H9 (cell line): ENCODE measurements around the gene SOD3. TPM values are rescaled to one million over a fixed set of nuclear protein-coding genes. Genes with fewer than 3 reads are reported as not detected.

ENCODE experiments used
- DNase-seq: peaks from one replicate; pipeline ENCODE4 v3.0.0-alpha.2; 2017
- H2AFZ ChIP-seq: one replicate; pipeline ENCODE4 v1.6.1; 2013; ENCODE audit warnings: mild to moderate bottlenecking, low read length, control low read depth, moderate library complexity
- H2AK5ac ChIP-seq: 2 replicates; pipeline ENCODE4 v1.6.1; 2013; ENCODE audit warnings: low read length, control low read depth, mixed read lengths; ENCODE audit not compliant: insufficient read length
- H2BK120ac ChIP-seq: one replicate; pipeline ENCODE4 v1.6.1; 2013; ENCODE audit warnings: low read depth, mild to moderate bottlenecking, low read length, control low read depth, inconsistent platforms; ENCODE audit not compliant: poor library complexity, severe bottlenecking
- H2BK12ac ChIP-seq: 2 replicates; pipeline ENCODE4 v1.6.1; 2013; ENCODE audit warnings: low read length, control low read depth, mixed read lengths, low read depth; ENCODE audit not compliant: insufficient read length
- H2BK15ac ChIP-seq: 2 replicates; pipeline ENCODE4 v1.6.1; 2013; ENCODE audit warnings: low read depth, low read length, control low read depth
- H2BK20ac ChIP-seq: one replicate; pipeline ENCODE4 v1.6.1; 2013; ENCODE audit warnings: low read depth, mild to moderate bottlenecking, low read length, control low read depth, inconsistent platforms; ENCODE audit not compliant: poor library complexity, severe bottlenecking
- H2BK5ac ChIP-seq: 2 replicates; pipeline ENCODE4 v1.6.1; 2013; ENCODE audit warnings: low read length, control low read depth, mixed read lengths; ENCODE audit not compliant: insufficient read length
- H3K14ac ChIP-seq: 2 replicates; pipeline ENCODE4 v1.6.1; 2013; ENCODE audit warnings: low read length, control low read depth; ENCODE audit not compliant: insufficient read depth
- H3K18ac ChIP-seq: 2 replicates; pipeline ENCODE4 v1.6.1; 2013; ENCODE audit warnings: low read depth, mild to moderate bottlenecking, mixed read lengths, low read length, control low read depth; ENCODE audit not compliant: insufficient read length
- H3K23ac ChIP-seq: 2 replicates; pipeline ENCODE4 v1.6.1; 2013; ENCODE audit warnings: low read length, control low read depth, mixed read lengths, low read depth; ENCODE audit not compliant: insufficient read length
- H3K23me2 ChIP-seq: 2 replicates; pipeline ENCODE4 v1.6.1; 2013; ENCODE audit warnings: low read depth, mild to moderate bottlenecking, mixed read lengths, low read length, control low read depth; ENCODE audit not compliant: insufficient read length, poor library complexity, severe bottlenecking
- H3K27ac ChIP-seq: 2 replicates; pipeline ENCODE4 v1.5.1; 2013; ENCODE audit warnings: low read length, control low read depth, mixed read lengths, low read depth; ENCODE audit not compliant: insufficient read length
- H3K27me3 ChIP-seq: 2 replicates; pipeline ENCODE4 v1.6.1; 2013; ENCODE audit warnings: low read length, control low read depth, inconsistent platforms; ENCODE audit not compliant: insufficient read depth
- H3K4ac ChIP-seq: 2 replicates; pipeline ENCODE4 v1.6.1; 2013; ENCODE audit warnings: low read depth, mild to moderate bottlenecking, control low read depth, inconsistent platforms, low read length, moderate library complexity
- H3K4me1 ChIP-seq: 2 replicates; pipeline ENCODE4 v1.6.1; 2013; ENCODE audit warnings: low read length, control low read depth, inconsistent platforms; ENCODE audit not compliant: insufficient read depth
- H3K4me2 ChIP-seq: 2 replicates; pipeline ENCODE4 v1.6.1; 2013; ENCODE audit warnings: low read length, control low read depth, mixed read lengths; ENCODE audit not compliant: insufficient read length, insufficient read depth
- H3K56ac ChIP-seq: 2 replicates; pipeline ENCODE4 v1.6.1; 2013; ENCODE audit warnings: low read depth, mild to moderate bottlenecking, mixed read lengths, low read length, control low read depth; ENCODE audit not compliant: insufficient read length
- H3K79me1 ChIP-seq: 2 replicates; pipeline ENCODE4 v1.6.1; 2013; ENCODE audit warnings: low read depth, mild to moderate bottlenecking, moderate library complexity, low read length, control low read depth, inconsistent platforms; ENCODE audit not compliant: insufficient read depth, poor library complexity, severe bottlenecking
- H3K79me2 ChIP-seq: 2 replicates; pipeline ENCODE4 v1.6.1; 2013; ENCODE audit warnings: low read length, control low read depth, inconsistent platforms; ENCODE audit not compliant: insufficient read depth
- H3K9ac ChIP-seq: 2 replicates; pipeline ENCODE4 v1.6.1; 2013; ENCODE audit warnings: low read length, control low read depth, mixed read lengths; ENCODE audit not compliant: insufficient read length; ENCODE audit errors: extremely low read depth
- H3K9me3 ChIP-seq: one replicate; pipeline ENCODE4 v1.6.1; 2013; ENCODE audit warnings: low read depth, low read length, inconsistent platforms; ENCODE audit not compliant: control insufficient read depth
- H3T11ph ChIP-seq: one replicate; pipeline ENCODE4 v1.6.1; 2013; ENCODE audit warnings: mild to moderate bottlenecking, low read length, control low read depth, inconsistent platforms
- H4K20me1 ChIP-seq: one replicate; pipeline ENCODE4 v1.6.1; 2013; ENCODE audit not compliant: control insufficient read depth, insufficient read length, insufficient read depth
- H4K5ac ChIP-seq: 2 replicates; pipeline ENCODE4 v1.6.1; 2013; ENCODE audit warnings: low read depth, mild to moderate bottlenecking, mixed read lengths, low read length, control low read depth; ENCODE audit not compliant: insufficient read length
- H4K8ac ChIP-seq: replicated peaks from 2 replicates; pipeline ENCODE4 v1.6.1; 2013; ENCODE audit warnings: low read length, control low read depth, mixed read lengths, low read depth; ENCODE audit not compliant: insufficient read length
- H4K91ac ChIP-seq: 2 replicates; pipeline ENCODE4 v1.6.1; 2013; ENCODE audit warnings: low read depth, mild to moderate bottlenecking, moderate library complexity, mixed read lengths, low read length, control low read depth; ENCODE audit not compliant: insufficient read length
- H3K27ac Mint-ChIP-seq, 3 experiments: 2 replicates in 2 of 3; 3 replicates in 1 of 3; pipeline ENCODE4 v1.8.0; 2020 to 2021; ENCODE audit warnings: mixed read lengths in 3 of 3, mild to moderate bottlenecking in 1 of 3, moderate library complexity in 1 of 3
- H3K27me3 Mint-ChIP-seq: 2 replicates; pipeline ENCODE4 v1.8.0; 2021; ENCODE audit warnings: low read depth, mild to moderate bottlenecking, moderate library complexity, mixed read lengths
- H3K36me3 Mint-ChIP-seq, 3 experiments: 2 replicates in 2 of 3; 3 replicates in 1 of 3; pipeline ENCODE4 v1.8.0; 2020 to 2021; ENCODE audit warnings: low read depth in 3 of 3, mixed read lengths in 3 of 3; ENCODE audit not compliant: insufficient read depth in 1 of 3
- H3K4me1 Mint-ChIP-seq, 2 experiments: 2 replicates each; pipeline ENCODE4 v1.8.0; 2020; ENCODE audit warnings: mixed read lengths in 2 of 2
- H3K4me3 Mint-ChIP-seq, 2 experiments: 2 replicates in 1 of 2; 3 replicates in 1 of 2; pipeline ENCODE4 v1.8.0; 2020 to 2021; ENCODE audit warnings: mild to moderate bottlenecking in 2 of 2, mixed read lengths in 2 of 2, moderate library complexity in 1 of 2
- H3K9me3 Mint-ChIP-seq, 2 experiments: 2 replicates in 1 of 2; 3 replicates in 1 of 2; pipeline ENCODE4 v1.8.0; 2020; ENCODE audit warnings: mild to moderate bottlenecking in 2 of 2, mixed read lengths in 2 of 2, moderate library complexity in 1 of 2
- WGBS: extraction: QIAGEN DNeasy Blood & Tissue Kit; methylation state at CpG from one replicate; pipeline ENCODE4 v1.1.7; 2013; ENCODE audit warnings: missing lambda C conversion rate, low lambda C conversion rate, mixed read lengths; ENCODE audit not compliant: insufficient read length; ENCODE audit errors: extremely low coverage; 5-methylcytosine and 5-hydroxymethylcytosine counted together
- total RNA-seq: library from RNA; stranded (reverse); gene quantifications from 2 replicates; pipeline ENCODE4 v1.2.1, GENCODE V29; 2021
- TF ChIP-seq, protein P1 (sequence below): fragments of 200-600 bp; sonication (generic); conservative IDR thresholded peaks from 3 replicates; pipeline ENCODE4 v1.8.0; 2021; ENCODE audit warnings: antibody characterized with exemption, mild to moderate bottlenecking

SOD3 gene
- total RNA-seq, 1 experiment from 2014 or later = 3.3 TPM

DNA sequence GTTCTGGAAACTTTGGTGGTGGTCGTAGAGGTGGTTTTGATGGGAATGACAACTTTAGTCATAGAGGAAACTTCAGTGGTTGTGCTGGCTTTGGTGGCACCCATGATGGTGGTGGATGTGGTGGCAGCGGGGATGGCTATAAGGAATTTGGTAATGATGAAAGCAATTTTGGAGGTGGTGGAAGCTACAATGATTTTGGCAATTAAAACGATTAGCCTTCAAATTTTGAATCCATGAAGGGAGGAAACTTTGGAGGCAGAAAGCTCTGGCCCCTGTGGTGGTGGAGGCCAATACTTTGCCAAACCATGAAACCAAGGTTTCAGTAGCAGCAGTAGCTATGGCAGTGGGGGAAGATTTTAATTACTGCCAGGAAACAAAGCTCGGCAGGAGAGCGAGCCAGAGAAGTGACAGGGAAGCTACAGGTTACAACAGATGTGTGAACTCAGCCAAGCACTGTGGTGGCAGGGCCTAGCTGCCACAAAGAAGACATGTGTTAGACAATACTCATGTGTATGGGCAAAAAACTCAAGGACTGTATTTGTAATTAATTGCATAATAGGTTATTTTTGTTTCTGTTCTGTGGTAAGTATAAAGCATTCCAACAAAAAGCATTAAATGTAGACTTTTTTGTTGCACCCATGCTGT, 23.2 kb upstream of the SOD3 start:
- Mint-ChIP-seq H3K27me3 (no peaks in the 10 kb centered on the region; the same call in none of the 2 replicates), H3K36me3 (no peaks in the 10 kb centered on the region; a peak in 1 of 7 replicates), H3K4me3 (no peak overlapping the region), H3K9me3 (no peaks in the 10 kb centered on the region; a peak in 1 of 5 replicates), H3K27ac (no peak overlapping the region), H3K4me1 (peaks cover 14 to 16% of the 10 kb centered on the region in 2 experiments)
- no peak overlapping the region for H3K9ac ChIP-seq
- no peak overlapping the region for H2AK5ac ChIP-seq
- no peak overlapping the region for H3K23ac ChIP-seq
- H4K20me1 ChIP-seq = no peaks in the 10 kb centered on the region
- H4K5ac ChIP-seq = no peak overlapping the region
- H3K27ac ChIP-seq = no peak overlapping the region
- no peak overlapping the region for H3K14ac ChIP-seq
- no peaks in the 10 kb centered on the region for H3K4me1 ChIP-seq
- WGBS = no CpG with 5 or more reads among the region's 5 CpGs
- no peaks in the 10 kb centered on the region for H3K23me2 ChIP-seq
- H2AFZ ChIP-seq = no peak overlapping the region
- H3T11ph ChIP-seq = no peak overlapping the region
- no peaks in the 10 kb centered on the region for H3K79me1 ChIP-seq
- H3K4me2 ChIP-seq = no peak overlapping the region
- H4K91ac ChIP-seq = no peak overlapping the region
- H3K18ac ChIP-seq = no peak overlapping the region
- H2BK15ac ChIP-seq = no peak overlapping the region
- no peaks in the 10 kb centered on the region for H3K9me3 ChIP-seq
- TF ChIP-seq, protein P1, sequence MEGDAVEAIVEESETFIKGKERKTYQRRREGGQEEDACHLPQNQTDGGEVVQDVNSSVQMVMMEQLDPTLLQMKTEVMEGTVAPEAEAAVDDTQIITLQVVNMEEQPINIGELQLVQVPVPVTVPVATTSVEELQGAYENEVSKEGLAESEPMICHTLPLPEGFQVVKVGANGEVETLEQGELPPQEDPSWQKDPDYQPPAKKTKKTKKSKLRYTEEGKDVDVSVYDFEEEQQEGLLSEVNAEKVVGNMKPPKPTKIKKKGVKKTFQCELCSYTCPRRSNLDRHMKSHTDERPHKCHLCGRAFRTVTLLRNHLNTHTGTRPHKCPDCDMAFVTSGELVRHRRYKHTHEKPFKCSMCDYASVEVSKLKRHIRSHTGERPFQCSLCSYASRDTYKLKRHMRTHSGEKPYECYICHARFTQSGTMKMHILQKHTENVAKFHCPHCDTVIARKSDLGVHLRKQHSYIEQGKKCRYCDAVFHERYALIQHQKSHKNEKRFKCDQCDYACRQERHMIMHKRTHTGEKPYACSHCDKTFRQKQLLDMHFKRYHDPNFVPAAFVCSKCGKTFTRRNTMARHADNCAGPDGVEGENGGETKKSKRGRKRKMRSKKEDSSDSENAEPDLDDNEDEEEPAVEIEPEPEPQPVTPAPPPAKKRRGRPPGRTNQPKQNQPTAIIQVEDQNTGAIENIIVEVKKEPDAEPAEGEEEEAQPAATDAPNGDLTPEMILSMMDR = no peak
- no peaks in the 10 kb centered on the region for H3K27me3 ChIP-seq
- no peak overlapping the region for H4K8ac ChIP-seq
- H3K79me2 ChIP-seq = no peaks in the 10 kb centered on the region
- H2BK20ac ChIP-seq = no peak overlapping the region
- no peak for DNase-seq
- H2BK120ac ChIP-seq = no peak overlapping the region
- no peak overlapping the region for H3K4ac ChIP-seq
- H2BK5ac ChIP-seq = no peak overlapping the region
- no peak overlapping the region for H3K56ac ChIP-seq
- no peak overlapping the region for H2BK12ac ChIP-seq
